Panc1 (cell line): ENCODE data around the gene SRCAP. TPM values are rescaled to one million over a fixed set of nuclear protein-coding genes. Genes with fewer than 3 reads are reported as not detected.

ENCODE experiments used
- ATAC-seq: fragments of 200-7000 bp; cut with Tn5 transposase; 2 replicates; pipeline ENCODE4 v1.9.1; 2020; ENCODE audit warnings: mild to moderate bottlenecking, moderate library complexity
- BruUV-seq: library from RNA; stranded (reverse); fragments of 400-500 nt; replicated peaks from 2 replicates; lab custom pipeline; 2021; lab: Mats Ljungman, UMichigan
- CTCF ChIA-PET: fragments of 300-600 bp; sonication (Branson Sonifier 250); formaldehyde crosslinking; loops from one replicate; lab custom pipeline; 2022; ENCODE audit warnings: antibody characterized with exemption; lab: Charles Lee
- POLR2A ChIA-PET: fragments of 300-600 bp; sonication (Branson Sonifier 250); formaldehyde crosslinking; loops from one replicate; lab custom pipeline; 2022; ENCODE audit warnings: antibody characterized with exemption; lab: Charles Lee
- DNase-seq: peaks from one replicate; pipeline ENCODE4 v3.0.0-alpha.2; 2010; ENCODE audit warnings: low read depth, low spot score
- H3K27ac ChIP-seq: 2 replicates; pipeline ENCODE4 v1.5.1; 2011; ENCODE audit warnings: mild to moderate bottlenecking, low read length, inconsistent platforms
- H3K27me3 ChIP-seq: fragments of 200-500 bp; sonication (Bioruptor generic); 2 replicates; pipeline ENCODE4 v1.6.0; 2014; ENCODE audit warnings: low read length, inconsistent platforms; ENCODE audit not compliant: control insufficient read depth, insufficient read depth
- H3K36me3 ChIP-seq: fragments of 200-500 bp; sonication (Bioruptor generic); 2 replicates; pipeline ENCODE4 v1.5.1; 2014; ENCODE audit warnings: inconsistent platforms, mild to moderate bottlenecking, low read length, moderate library complexity; ENCODE audit not compliant: control insufficient read depth, insufficient read depth
- H3K4me1 ChIP-seq: 2 replicates; pipeline ENCODE4 v1.5.1; 2011; ENCODE audit warnings: inconsistent platforms, mild to moderate bottlenecking, low read length, moderate library complexity; ENCODE audit not compliant: control insufficient read depth, insufficient read depth
- H3K4me3 ChIP-seq, 2 experiments: 2 replicates each; pipeline ENCODE4 v1.5.1; 2011 to 2012; ENCODE audit warnings: low read depth in 2 of 2, low read length in 2 of 2, mild to moderate bottlenecking in 2 of 2, inconsistent platforms in 1 of 2, moderate library complexity in 1 of 2
- H3K9me3 ChIP-seq: fragments of 200-500 bp; sonication (Bioruptor generic); 2 replicates; pipeline ENCODE4 v1.5.1; 2014; ENCODE audit warnings: low read depth, mild to moderate bottlenecking, inconsistent platforms, low read length, moderate library complexity; ENCODE audit not compliant: control insufficient read depth, insufficient read depth
- POLR2AphosphoS5 ChIP-seq: IDR thresholded peaks from 2 replicates; pipeline ENCODE4 v1.6.1; 2012; ENCODE audit warnings: mild to moderate bottlenecking, low read depth, low read length, moderate library complexity
- SIN3A ChIP-seq: IDR thresholded peaks from 2 replicates; pipeline ENCODE4 v1.6.1; 2012; ENCODE audit warnings: low read depth, mild to moderate bottlenecking, low read length, moderate library complexity, borderline replicate concordance; ENCODE audit not compliant: insufficient read depth
- TCF7L2 ChIP-seq: IDR thresholded peaks from 2 replicates; pipeline ENCODE4 v1.6.1; 2011; ENCODE audit warnings: mild to moderate bottlenecking, low read depth, low read length, inconsistent platforms
- in situ Hi-C: cut with HindIII; loops from 2 replicates; pipeline ENCODE4 v1.10.0; 2016; ENCODE audit warnings: low sequenced_read_pairs, low pct_unique_long_range_greater_than_20kb
- intact Hi-C: fragments of 100-400 bp; cut with micrococcal nuclease; formaldehyde crosslinking; loops from one replicate; pipeline ENCODE4 v1.10.0; 2022; ENCODE audit not compliant: unreplicated experiment
- total RNA-seq: library from RNA; stranded (reverse); gene quantifications from one replicate; pipeline ENCODE4 v1.2.1, GENCODE V29; 2021; ENCODE audit not compliant: unreplicated experiment
- TF ChIP-seq, protein P1 (sequence below), 2 experiments: IDR thresholded peaks; 2 replicates each; pipeline ENCODE4 v1.6.1; 2011 to 2012; ENCODE audit warnings: low read depth in 2 of 2, control low read depth in 1 of 2, low read length in 1 of 2, mild to moderate bottlenecking in 1 of 2, moderate library complexity in 1 of 2; ENCODE audit not compliant: insufficient read depth in 1 of 2
- TF ChIP-seq, protein P2 (sequence below): fragments of 450-650 bp; IDR thresholded peaks from 2 replicates; pipeline ENCODE4 v1.5.1; 2017; ENCODE audit warnings: mild to moderate bottlenecking

Gene SRCAP
- total RNA-seq, 1 experiment from 2014 or later, result 73.6 TPM

DNA sequence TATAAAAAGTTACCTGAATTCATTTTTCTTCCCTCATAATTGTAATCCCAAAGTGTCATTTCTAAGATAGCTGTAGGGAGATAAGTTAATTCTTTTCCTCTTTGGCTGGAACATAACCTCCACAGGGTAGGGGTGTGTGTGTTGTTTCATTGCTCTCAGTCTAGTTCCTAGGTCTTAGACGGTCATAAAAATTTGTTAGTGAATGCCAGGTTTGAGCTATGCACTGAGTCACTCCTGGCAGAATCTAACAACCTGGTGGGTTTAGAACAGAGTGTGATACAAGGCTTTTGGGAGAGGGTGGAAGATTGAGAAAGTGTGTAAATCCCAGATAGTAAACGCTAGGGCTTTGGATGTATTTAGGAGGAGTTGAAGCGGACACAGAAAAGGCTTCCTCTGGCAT is 48.4 kb downstream of the SRCAP start:
- CTCF ChIA-PET, result interaction anchor here (1.4 kb wide), 1 partner anchor 31 kb away, joined by 4 read pairs; no protein-coding TSS in a partner anchor
- DNase-seq, result no peak
- H3K36me3 ChIP-seq, result peaks cover 2% of the 10 kb centered on the region
- peak overlapping the region; percentile 94 for H3K27ac ChIP-seq
- POLR2A ChIA-PET, result no interaction called here
- H3K4me3 ChIP-seq, result peak overlapping the region; percentile 68 to 73
- intact Hi-C loops, result no loop called here
- ATAC-seq, result peak; percentile 26
- peaks cover 19% of the 10 kb centered on the region for H3K4me1 ChIP-seq
- H3K27me3 ChIP-seq, result no peaks in the 10 kb centered on the region
- TF ChIP-seq, protein P1, sequence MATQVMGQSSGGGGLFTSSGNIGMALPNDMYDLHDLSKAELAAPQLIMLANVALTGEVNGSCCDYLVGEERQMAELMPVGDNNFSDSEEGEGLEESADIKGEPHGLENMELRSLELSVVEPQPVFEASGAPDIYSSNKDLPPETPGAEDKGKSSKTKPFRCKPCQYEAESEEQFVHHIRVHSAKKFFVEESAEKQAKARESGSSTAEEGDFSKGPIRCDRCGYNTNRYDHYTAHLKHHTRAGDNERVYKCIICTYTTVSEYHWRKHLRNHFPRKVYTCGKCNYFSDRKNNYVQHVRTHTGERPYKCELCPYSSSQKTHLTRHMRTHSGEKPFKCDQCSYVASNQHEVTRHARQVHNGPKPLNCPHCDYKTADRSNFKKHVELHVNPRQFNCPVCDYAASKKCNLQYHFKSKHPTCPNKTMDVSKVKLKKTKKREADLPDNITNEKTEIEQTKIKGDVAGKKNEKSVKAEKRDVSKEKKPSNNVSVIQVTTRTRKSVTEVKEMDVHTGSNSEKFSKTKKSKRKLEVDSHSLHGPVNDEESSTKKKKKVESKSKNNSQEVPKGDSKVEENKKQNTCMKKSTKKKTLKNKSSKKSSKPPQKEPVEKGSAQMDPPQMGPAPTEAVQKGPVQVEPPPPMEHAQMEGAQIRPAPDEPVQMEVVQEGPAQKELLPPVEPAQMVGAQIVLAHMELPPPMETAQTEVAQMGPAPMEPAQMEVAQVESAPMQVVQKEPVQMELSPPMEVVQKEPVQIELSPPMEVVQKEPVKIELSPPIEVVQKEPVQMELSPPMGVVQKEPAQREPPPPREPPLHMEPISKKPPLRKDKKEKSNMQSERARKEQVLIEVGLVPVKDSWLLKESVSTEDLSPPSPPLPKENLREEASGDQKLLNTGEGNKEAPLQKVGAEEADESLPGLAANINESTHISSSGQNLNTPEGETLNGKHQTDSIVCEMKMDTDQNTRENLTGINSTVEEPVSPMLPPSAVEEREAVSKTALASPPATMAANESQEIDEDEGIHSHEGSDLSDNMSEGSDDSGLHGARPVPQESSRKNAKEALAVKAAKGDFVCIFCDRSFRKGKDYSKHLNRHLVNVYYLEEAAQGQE (IDR thresholded peaks at IDR 0.05; ENCODE audit: insufficient read depth in 1 of 2, low read depth in 2 of 2, low read length in 1 of 2), result no peak
- TF ChIP-seq, protein P2, sequence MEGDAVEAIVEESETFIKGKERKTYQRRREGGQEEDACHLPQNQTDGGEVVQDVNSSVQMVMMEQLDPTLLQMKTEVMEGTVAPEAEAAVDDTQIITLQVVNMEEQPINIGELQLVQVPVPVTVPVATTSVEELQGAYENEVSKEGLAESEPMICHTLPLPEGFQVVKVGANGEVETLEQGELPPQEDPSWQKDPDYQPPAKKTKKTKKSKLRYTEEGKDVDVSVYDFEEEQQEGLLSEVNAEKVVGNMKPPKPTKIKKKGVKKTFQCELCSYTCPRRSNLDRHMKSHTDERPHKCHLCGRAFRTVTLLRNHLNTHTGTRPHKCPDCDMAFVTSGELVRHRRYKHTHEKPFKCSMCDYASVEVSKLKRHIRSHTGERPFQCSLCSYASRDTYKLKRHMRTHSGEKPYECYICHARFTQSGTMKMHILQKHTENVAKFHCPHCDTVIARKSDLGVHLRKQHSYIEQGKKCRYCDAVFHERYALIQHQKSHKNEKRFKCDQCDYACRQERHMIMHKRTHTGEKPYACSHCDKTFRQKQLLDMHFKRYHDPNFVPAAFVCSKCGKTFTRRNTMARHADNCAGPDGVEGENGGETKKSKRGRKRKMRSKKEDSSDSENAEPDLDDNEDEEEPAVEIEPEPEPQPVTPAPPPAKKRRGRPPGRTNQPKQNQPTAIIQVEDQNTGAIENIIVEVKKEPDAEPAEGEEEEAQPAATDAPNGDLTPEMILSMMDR, result no peak
- no peak for TF ChIP-seq TCF7L2
- no peak for TF ChIP-seq SIN3A
- TF ChIP-seq POLR2AphosphoS5, result no peak
- in situ Hi-C loops, result no loop called here
- no TSS peak for BruUV-seq
- H3K9me3 ChIP-seq, result no peaks in the 10 kb centered on the region

DNA sequence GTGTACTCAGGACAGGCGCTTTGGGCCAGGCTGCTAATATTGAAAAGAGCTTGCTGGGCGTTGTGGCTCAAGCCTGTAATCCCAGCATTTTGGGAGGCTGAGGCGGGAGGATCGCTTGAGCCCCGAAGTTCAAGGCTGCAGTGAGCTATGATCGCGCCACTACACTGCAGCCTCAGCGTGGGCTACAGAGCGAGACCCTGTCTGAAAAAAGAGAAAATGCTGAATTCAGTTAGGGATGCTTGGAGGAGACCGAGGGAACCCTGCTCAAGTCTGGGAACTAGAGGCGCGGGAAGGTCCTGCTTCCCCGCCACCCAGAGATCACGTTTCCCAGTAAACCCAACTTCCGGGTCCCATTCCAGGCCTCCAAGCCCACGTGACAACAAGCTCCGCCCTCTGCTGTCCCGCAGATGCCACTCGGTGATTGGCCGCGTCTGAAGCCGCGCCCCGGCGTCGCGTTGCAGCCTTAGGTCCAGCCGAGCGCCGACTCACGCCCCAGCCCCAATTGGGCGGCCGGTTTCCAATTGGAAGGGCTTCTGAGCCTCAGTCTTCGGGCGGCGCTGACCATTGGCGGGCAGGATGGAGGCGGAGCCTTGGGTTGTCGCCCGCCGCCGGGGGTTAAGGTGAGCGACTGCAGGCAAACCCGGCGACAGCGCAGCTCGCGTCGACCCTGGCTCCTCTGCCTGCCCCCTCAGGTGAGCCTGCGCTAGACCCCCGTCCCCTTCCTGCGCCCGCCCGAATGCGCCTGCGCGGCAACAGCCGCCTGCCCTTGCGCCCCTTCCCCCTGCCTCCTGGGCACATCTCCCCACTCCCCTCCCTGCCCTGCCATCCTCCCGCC is 49.0 kb downstream of the SRCAP start, which contains the start of gene PHKG2:
TSS of gene PHKG2 (plus strand) at position 627 of the 835 bp plus-strand sequence. CDS start 396 bp downstream, outside the sequence.
- POLR2A ChIA-PET, result interaction anchor here (0.9 kb wide), 1 partner anchor 10 kb away, joined by 3 read pairs; no protein-coding TSS in a partner anchor
- DNase-seq (peak; percentile 96), ATAC-seq (peak; percentile 98)
- Histone ChIP-seq H3K27ac (peak within 1 kb of the TSS; percentile 94), H3K27me3 (no peaks in the 10 kb centered on the region), H3K4me1 (peaks cover 19% of the 10 kb centered on the region), H3K4me3 (peak within 1 kb of the TSS; percentile 68 to 73), H3K9me3 (no peaks in the 10 kb centered on the region), H3K36me3 (peaks cover 4% of the 10 kb centered on the region)
- BruUV-seq, result TSS peak; percentile 92
- CTCF ChIA-PET, result interaction anchor here (0.6 to 1.4 kb wide), 2 partner anchors 30 to 120 kb away, joined by 4 to 6 read pairs; no protein-coding TSS in a partner anchor
- peak; percentile 36; the same call in 1 of the 2 replicates for TF ChIP-seq TCF7L2
- peak; percentile 96 for TF ChIP-seq POLR2AphosphoS5
- TF ChIP-seq, protein P2, result no peak
- TF ChIP-seq, protein P1 (IDR thresholded peaks at IDR 0.05; ENCODE audit: insufficient read depth in 1 of 2, low read depth in 2 of 2, low read length in 1 of 2), result 0 out of 4 replicates have a peak, but pooled peaks of 1 of the 2 experiments have one; percentile 12
- TF ChIP-seq SIN3A, result peak; percentile 54; the same call in 1 of the 2 replicates
- intact Hi-C loops (no loop called here), in situ Hi-C loops (no loop called here)
